DMS53 (cell line): ENCODE results near the gene HGFAC.

ENCODE experiments used
- DNase-seq: peaks from one replicate; lab custom pipeline; 2025; lab: John Stamatoyannopoulos, UW

Gene HGFAC

DNA sequence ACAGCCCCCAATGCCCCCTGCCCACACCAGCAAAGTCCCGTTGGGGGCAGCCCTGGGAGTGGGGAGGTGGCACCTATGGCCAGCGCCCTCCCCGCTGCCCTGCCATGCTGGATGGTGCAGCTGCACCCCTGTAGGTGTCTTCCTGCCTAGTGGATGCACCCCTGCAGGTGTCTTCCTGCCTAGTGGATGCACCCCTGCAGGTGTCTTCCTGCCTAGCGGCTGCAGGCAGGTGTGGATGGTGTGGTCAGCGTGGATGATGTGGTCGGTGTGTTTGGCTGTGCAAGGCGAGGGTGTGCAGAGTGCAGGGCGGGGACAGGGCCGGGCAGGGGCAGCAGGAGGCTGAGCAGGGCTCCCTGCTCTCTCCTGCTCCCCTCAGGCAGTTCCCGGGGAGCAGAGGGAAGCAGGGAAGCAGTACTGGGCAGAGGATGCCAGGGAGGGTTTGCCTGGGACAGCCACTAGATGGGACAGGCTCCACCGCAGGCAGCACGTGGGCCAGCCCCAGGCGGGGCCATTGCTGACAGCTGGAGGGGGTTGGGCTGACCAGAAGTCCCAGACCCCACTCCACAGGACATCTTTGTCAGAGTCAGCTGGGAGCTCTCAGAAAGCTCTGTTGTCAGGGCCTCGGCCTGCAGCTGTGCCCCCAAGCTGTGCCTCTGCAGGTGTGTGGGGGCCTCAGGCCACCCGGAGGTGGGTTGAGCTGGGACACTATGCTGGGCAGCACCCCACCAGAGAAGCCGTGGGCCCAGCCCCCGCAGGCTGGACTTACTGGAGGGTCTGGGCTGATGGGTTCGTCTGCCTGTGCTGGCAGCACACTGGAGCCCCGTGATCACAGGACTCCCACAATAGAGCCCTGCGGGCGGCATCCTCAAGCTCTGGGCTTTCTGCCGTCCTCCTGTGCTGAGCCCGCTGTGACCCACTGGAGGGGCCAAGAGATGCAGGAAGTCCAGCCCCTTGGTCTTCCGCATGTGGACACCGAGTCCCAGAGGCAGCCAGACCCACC, 45.1 kb downstream of the HGFAC start:
- peak; percentile 65 for DNase-seq

DNA sequence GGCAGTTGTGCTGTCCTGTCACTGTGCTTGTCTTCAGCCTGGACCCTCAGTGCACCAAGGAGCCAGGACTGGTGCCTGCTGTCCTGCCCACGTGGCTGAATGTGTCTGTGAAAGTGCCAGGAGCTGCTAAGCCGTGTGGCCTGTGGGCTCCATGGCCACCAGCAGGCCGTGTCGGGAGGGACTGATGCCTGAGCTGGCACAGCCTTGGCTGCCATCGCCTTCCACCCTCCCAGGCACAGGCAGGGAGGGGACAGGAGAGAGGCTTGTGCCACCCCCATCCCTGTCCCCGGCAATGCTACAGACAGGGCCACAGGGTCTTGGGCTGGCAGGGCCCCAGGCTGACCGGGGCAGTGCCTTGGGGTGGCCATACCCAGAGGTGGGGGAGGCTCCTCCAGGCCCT, 46.1 kb downstream of the HGFAC start:
- DNase-seq: peak; percentile 51

DNA sequence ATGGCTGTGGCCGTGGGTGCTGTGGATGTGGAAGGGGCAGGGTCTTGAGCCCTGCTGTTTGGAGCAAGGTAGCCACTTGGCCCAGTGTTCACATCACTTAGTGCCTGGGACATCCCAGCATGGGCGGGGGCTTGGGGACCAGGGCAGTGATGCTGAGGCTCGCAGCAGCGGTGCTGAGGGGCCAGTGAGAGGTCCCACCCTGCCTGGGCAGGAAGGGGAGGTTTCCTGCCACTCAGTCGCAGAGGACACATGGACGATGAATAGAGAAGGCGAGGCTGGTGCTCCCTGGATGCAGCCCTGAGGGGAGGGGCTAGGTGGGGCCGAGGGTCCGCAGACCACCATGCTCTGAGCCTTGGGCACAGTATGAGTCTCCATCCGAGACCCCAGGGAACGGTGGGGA, 47.1 kb downstream of the HGFAC start:
- no peak for DNase-seq

DNA sequence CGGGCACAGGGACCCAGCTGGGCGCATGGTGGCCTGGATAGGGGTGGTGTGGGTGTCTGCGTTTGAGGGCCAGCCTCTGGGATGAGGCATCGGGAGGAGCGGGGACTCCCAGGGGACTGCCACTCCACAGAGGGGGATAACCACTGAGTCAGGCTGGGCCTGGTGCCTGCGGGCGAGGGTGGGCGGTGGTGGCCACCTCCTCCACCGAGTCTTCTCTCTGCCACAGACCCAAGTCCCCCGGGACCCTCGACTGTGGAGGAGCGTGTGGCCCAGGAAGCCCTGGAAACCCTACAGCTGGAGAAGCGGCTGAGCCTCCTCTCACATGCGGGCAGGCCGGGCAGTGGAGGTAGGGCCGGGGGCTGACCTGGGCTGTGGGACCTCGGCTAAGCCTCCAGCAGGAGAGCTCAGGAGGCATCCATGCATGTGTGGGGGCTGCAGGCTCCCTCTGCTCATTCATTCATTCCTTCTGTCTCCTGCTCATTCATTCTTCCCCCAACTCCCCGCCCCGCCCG, 47.7 kb downstream of the HGFAC start:
- peak; percentile 79 for DNase-seq

DNA sequence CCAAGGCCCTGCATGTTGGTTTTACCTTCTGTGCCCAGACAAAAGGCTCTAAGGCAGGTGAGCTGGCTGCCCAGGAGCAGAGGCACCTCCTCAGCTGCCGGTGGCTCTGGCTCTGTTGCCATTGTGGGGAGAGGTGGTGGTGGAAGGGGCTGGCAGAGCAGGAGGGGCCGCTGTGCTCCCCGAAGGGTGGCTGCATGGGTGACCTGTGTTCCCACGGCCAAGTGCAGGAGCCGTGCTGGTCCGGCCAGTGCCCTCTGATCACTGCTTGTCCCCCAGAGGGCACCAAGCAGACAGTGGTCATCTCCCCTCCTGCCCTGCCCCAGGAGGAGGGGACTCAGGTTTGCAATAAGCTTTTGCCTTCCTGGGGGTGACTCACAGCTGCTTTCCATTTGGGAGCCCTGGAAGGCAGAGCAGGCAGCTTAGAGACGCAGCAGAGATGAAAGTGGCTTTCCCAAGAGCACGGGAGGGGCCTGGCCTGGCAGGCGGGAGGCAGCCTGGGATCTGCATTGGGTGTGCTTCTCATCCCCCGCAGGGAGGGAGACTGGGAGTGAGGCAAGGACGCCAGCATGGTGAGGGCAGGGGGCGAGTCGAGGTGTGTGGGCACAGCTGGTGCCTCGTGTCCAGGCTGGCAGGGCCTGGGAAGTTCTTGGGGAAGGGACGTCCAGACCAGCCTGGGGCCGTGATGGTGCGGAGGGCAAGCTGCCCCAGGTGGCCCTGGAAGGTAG, 50.1 kb downstream of the HGFAC start:
- DNase-seq: no peak

DNA sequence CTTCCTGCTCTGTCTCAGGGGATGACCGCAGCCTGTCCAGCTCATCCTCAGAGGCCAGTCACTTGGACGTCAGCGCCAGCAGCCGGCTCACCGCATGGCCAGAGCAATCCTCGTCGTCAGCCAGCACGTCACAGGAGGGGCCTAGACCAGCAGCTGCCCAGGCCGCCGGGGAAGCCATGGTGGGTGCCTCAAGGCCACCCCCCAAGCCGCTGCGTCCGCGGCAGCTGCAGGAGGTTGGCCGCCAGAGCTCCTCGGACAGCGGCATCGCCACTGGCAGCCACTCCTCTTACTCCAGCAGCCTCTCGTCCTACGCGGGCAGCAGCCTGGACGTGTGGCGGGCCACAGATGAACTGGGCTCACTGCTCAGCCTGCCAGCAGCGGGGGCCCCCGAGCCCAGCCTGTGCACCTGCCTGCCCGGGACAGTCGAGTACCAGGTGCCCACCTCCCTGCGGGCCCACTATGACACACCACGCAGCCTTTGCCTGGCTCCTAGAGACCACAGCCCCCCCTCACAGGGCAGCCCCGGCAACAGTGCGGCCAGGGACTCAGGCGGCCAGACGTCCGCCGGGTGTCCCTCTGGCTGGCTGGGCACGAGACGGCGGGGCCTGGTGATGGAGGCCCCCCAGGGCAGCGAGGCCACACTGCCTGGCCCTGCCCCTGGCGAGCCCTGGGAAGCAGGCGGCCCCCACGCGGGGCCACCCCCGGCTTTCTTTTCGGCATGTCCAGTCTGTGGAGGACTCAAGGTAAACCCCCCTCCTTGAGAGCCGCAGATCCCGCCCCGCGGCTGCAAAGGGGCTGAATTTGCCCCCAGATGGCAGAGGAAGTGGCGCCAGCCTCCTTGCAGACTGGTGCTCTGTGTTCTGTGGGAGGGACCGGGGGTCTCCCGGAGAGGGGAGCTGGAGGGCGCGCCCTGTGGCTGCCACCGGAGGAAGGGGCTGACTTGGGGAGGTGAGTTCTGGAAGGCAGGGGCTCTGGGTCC, 51.3 kb downstream of the HGFAC start:
- no peak for DNase-seq

DNA sequence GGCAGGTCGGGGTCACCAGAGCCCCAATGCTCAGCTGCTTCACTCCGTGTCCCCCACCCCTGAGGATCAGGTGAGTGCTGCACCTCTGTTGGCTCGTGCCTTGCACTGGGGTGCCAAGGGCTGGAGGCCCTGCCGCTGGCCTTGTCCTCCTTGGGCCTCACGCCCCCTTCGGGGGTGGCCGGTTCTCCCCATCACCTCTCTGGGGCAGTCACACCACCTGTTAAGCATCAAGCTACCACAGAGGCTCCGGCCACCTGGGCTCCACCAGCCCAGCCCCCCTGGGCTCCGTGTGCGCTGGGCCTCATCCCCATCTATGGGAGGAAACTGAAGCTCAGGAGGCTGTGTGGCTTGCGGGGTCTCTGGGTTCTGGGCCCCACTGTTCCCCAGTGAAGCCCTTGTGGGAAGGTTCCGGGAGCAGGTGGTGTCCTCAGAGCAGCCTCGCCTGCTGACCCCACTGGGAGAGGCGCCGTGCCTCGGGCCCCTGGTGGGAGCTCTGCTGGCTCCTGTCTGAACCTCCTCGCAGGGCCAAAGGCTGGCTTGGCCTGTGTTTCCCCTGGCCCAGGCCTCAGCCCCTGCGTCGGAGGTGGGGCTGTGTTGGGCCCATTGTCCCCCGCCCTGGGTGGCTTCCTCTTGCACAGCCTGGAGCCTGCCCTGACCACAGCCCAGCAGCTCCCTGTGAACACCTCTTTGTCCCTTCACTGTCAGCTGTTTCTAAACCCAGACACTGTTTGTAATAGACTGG, 52.1 kb downstream of the HGFAC start:
- DNase-seq: no peak

DNA sequence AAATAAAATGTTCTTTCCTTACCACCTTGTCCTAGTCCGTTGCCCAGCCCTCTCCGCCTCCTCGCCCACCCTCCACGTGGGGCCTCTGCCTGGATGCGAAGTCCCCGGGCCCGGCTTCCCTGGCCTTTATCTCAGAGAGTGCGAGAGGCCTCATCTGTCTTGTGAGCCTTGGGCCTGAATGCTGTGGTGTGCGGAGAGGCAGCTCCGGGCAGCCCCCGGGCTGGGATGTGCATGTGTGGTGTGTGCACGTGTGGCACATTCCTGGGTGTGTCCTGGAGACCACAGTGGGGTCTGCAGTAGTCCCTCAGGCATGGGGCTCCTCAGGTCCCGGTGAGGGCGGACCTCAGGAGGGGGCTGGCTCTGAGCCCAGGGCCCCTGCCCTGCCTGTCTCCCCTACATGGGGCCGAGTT, 52.7 kb downstream of the HGFAC start:
- no peak for DNase-seq

DNA sequence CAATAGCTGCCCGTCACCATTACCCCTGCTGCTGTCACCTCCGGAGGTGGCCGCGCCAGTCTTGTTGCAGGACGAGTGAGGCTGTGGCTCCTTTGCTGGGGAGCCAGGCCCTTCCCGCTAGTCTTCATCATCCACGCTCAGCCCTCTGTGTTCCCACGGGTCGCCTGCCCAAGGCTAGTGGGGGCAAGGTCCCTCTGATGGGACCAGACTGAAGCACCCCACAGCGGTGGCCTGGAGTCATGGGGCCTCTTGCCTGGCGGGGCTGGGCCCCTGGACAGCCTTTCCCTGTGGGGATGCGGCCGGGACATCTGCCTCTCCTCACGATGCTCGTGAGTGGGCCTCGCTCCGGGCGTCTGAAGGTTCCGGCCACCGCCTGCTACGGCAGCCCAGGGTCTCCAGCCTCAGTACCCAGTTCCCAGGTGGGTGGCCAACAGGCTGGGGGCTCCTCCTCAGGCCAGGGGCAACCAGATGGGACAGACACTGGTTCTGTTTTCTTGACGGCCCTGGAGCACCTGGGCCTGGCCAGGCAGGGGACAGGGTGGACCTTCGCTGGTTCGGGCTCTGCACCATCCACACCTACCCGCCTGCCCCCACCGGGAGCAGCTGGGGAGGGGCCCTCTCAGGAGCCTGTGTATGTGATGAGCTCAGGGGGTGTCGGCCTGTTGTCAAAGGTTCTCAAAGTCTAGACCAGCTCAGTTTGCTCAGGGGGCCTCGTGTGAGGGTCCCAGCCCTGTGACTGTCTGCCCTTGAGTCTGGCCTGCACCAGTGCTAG, 53.6 kb downstream of the HGFAC start:
- no peak for DNase-seq

DNA sequence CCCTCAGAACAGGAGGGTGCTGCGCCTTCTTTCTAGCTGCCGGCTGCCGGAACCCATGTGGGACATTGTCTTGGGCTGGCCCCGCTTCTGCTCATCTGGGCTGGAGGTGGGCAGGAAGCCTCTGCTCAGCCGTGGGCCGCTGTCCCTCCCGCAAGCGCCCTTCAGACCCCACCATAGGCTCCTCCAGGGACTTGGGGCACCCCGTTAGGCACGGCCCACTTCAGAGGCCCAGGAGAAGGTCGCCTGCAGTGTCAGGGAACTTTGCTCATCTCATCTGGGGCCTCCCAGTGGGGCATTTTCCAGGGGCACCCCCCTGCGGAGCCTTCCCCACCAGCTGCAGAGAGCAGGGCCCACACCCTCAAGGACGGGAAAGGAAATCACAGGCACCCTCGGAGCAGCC, 54.3 kb downstream of the HGFAC start:
- DNase-seq: no peak

DNA sequence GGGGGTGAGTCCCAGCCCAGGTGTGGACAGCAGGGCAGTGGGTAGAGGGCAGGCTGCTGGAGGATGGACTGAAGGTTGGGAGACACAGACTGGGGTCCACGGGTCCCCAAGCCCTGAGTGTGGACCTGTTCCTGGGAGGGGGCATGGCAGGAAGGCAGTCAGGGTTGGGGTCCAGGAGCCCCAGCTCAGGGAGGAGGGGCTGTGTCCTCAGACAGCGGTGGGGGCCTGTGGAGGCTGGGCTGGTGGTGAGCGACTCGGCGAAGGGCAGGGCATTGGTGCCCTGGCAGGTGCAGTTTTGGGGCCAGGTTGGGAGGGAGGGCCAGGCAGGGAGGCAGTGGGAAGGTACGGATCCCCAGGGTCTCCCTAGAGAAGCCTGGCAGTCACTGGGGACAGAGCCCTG, 55.3 kb downstream of the HGFAC start:
- DNase-seq: no peak

DNA sequence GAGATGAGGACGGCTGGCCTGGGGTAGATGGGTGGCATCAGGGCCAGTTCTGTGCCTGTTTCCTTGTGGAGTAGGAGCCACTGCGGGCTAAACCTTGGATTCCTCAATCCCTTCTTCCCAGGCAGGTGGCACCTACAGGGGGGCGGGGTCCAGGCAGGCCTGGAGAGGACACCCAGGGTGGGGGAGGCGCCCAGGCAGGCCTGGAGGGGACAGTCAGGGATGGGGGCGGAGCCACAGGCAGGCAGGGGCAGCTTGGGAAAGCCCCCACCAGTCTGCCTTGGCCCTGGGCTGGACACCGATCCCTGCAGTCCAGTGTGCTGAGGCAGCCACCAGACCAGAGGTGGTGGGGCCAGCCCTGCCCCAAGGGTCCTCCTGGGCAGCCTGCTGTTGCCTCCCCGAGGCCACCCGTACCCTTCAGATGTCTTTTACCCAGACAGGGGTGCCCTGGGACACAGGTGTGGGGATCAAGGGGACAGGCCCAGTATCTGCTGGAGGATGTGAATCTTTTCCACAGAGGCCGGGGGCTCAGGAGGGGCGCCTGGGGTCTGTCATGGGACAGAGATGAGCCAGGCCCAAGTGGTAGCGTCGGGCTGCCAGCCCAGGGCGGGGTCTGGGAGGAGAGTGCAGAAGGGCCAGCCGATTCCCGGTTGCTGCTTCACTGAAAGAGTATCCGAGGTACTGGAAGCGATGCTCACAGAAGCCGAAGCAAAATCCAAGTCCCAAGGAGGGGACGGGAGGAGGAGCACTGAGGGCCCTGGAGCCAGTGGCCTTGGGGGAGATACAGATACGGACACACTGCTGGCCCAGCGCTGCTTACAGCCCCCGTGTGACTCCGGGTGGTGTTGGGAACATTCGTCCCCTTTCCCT, 56.0 kb downstream of the HGFAC start:
- no peak for DNase-seq

DNA sequence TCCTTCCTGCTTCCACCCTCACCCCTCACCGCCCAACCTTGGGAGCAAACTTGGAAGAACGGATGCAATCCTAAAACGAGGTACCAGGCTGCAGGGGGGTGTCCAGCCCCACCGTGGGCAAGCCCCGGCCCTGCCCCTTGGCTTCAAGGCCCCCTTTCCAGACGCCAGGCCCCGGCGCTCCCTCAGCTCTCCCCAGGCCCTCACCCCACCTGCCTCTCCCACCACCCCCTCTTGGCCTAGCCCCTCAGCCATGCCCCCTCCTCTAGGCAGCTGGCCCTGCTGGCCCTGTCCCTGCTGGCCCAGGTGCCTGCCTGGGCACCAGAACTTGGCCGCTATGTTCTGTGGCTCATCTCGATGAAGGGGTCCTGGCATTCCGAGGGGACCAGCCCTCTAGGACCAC, 56.6 kb downstream of the HGFAC start:
- DNase-seq: no peak
